Testis (tissue), 3 donors: ENCODE data around the gene OPCML. TPM values are rescaled to one million over a fixed set of nuclear protein-coding genes. Genes with fewer than 3 reads are reported as not detected.

Experiments used
- DNase-seq: peaks from one replicate; pipeline ENCODE4 v3.0.0-alpha.2; 2019
- H3K27ac ChIP-seq, 2 donors: fragments of 200-600 bp; sonication (generic); one replicate each; pipeline ENCODE4 v1.5.1; 2019
- H3K27me3 ChIP-seq: fragments of 200-600 bp; sonication (generic); one replicate; pipeline ENCODE4 v1.5.1; 2019
- H3K36me3 ChIP-seq: fragments of 200-600 bp; sonication (generic); one replicate; pipeline ENCODE4 v1.5.1; 2017; ENCODE audit warnings: low read depth; ENCODE audit errors: missing control alignments
- H3K4me1 ChIP-seq: fragments of 200-600 bp; sonication (generic); one replicate; pipeline ENCODE4 v1.5.1; 2019
- H3K4me3 ChIP-seq, 2 donors: fragments of 200-600 bp; sonication (generic); one replicate each; pipeline ENCODE4 v1.5.1; 2017 to 2019
- H3K9me3 ChIP-seq: fragments of 200-600 bp; sonication (generic); one replicate; pipeline ENCODE4 v1.5.1; 2017
- POLR2A ChIP-seq: fragments of 450-650 bp; IDR thresholded peaks from one replicate; pipeline ENCODE4 v1.6.1; 2017; ENCODE audit warnings: antibody characterized with exemption, mild to moderate bottlenecking, moderate library complexity
- WGBS, 2 donors: methylation state at CpG; one replicate each; pipeline ENCODE4 v1.1.5; 2018; 5-methylcytosine and 5-hydroxymethylcytosine counted together
- intact Hi-C: fragments of 100-400 bp; cut with DNase I; formaldehyde crosslinking; loops from one replicate; pipeline ENCODE4 v1.15.1; 2023; ENCODE audit warnings: low total_unique reads
- polyA plus RNA-seq: library from polyadenylated mRNA; stranded (reverse); fragments of 350-450 nt; fragmentation: Illumina TruSeq; extraction: RNeasy Lipid Tissue Mini Kit (QIAGEN cat#74804); gene quantifications from one replicate; pipeline ENCODE4 v1.2.3, GENCODE V29; 2014; ENCODE audit warnings: low read depth, low replicate concordance; ENCODE audit not compliant: insufficient read depth
- total RNA-seq, 2 donors: library from RNA; depleted of rRNA; stranded (reverse); fragments of >200 nt; gene quantifications; one replicate each; pipeline ENCODE4 v1.2.3, GENCODE V29; 2016
- TF ChIP-seq, protein P1 (sequence below), 3 experiments: fragments of 450-650 bp in 2 of 3; fragments of 200-600 bp in 1 of 3; sonication (generic) in 1 of 3; IDR thresholded peaks; one replicate each; pipeline ENCODE4 v1.5.1; 2016 to 2019; ENCODE audit warnings: antibody characterized with exemption in 3 of 3, mild to moderate bottlenecking in 2 of 3, moderate library complexity in 1 of 3

The OPCML gene
- total and polyA plus RNA-seq, 3 donors from 2014 or later, result 0.16 to 2.7 (median 0.62) TPM

DNA sequence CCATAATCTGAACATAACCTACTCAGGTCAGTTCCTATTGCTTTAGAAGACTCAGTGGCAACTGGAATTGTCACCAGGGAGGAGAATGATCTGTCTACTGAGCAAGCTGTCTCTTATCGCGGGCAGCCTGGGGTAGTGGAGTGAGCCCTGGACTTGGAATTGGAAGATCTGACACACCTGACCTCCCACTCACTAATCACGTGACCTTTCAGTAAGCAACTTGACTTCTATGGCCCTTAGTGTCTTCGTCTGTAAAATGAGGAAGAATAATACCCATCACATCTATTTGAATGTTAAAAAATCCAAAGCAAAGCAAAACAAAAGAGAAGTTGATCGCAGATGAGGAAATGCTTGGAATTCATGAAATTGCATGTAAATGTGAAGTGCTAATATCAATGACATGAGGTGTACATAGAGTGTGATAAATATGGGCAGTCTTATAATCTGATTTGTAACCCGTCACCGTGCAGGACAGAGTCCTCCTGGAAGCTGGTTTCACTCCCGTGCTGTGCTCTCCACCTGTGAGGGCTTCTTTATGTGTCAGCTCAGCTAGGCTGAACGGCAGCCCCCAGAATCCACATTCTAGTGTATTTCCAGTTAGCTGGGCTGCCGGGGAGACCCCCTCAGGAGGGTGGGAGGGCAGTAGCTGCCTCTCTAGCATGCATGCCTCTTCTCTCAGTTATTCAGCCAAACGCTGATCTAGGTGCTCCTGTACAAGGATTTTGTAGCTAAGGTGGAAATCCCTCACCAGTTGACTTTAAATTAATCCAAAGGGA is 482.9 kb downstream of the OPCML start:
- Histone ChIP-seq H3K4me3 (no peak overlapping the region), H3K9me3 (no peaks in the 10 kb centered on the region), H3K27me3 (no peaks in the 10 kb centered on the region), H3K27ac (no peak overlapping the region), H3K4me1 (no peaks in the 10 kb centered on the region), H3K36me3 (no peaks in the 10 kb centered on the region)
- 64 to 69% methylated on average over 11 of the region's 11 CpGs for WGBS, 2 donors
- DNase-seq, result no peak
- intact Hi-C loops, result no loop called here
- TF ChIP-seq POLR2A, result no peak

DNA sequence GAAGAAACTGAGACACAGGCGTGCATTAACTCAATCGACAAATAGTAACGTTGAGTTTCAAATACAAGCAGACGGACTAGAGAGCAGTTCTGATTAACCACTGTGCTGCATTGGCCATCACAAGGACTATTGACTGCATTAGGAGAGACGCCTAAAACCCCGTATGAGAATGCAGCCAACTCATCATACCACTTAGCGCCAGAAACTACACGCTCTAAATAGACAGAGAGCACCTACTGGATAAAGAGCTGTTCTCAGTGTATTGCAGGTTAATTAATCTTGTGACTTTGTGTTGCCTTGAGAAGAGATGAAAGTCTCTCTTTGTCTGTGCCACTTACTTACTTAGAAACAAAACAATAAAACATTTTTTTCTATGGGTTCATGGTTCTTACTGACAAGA is 484.0 kb downstream of the OPCML start:
- H3K9me3 ChIP-seq, result no peaks in the 10 kb centered on the region
- H3K4me1 ChIP-seq, result no peaks in the 10 kb centered on the region
- TF ChIP-seq, protein P1, sequence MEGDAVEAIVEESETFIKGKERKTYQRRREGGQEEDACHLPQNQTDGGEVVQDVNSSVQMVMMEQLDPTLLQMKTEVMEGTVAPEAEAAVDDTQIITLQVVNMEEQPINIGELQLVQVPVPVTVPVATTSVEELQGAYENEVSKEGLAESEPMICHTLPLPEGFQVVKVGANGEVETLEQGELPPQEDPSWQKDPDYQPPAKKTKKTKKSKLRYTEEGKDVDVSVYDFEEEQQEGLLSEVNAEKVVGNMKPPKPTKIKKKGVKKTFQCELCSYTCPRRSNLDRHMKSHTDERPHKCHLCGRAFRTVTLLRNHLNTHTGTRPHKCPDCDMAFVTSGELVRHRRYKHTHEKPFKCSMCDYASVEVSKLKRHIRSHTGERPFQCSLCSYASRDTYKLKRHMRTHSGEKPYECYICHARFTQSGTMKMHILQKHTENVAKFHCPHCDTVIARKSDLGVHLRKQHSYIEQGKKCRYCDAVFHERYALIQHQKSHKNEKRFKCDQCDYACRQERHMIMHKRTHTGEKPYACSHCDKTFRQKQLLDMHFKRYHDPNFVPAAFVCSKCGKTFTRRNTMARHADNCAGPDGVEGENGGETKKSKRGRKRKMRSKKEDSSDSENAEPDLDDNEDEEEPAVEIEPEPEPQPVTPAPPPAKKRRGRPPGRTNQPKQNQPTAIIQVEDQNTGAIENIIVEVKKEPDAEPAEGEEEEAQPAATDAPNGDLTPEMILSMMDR (IDR thresholded peaks at IDR 0.05), result no peak
- no peak for TF ChIP-seq POLR2A
- H3K27me3 ChIP-seq, result no peaks in the 10 kb centered on the region
- H3K36me3 ChIP-seq, result no peaks in the 10 kb centered on the region
- WGBS, 2 donors, result 72 to 77% methylated on average over 8 of the region's 8 CpGs
- no peak overlapping the region for H3K4me3 ChIP-seq
- H3K27ac ChIP-seq, result no peak overlapping the region
- intact Hi-C loops, result no loop called here
- no peak for DNase-seq

- intact Hi-C loops, result no loop called here
- H3K27me3 ChIP-seq, result no peaks in the 10 kb centered on the region
- TF ChIP-seq POLR2A, result no peak
- TF ChIP-seq, protein P1 (IDR thresholded peaks at IDR 0.05), result no peak
- WGBS, 2 donors, result 43 to 56% methylated on average over 5 of the region's 5 CpGs
- no peaks in the 10 kb centered on the region for H3K9me3 ChIP-seq
- H3K4me1 ChIP-seq, result no peaks in the 10 kb centered on the region
- no peak for DNase-seq
- H3K4me3 ChIP-seq, result no peak overlapping the region
- H3K36me3 ChIP-seq, result no peaks in the 10 kb centered on the region
- H3K27ac ChIP-seq, result no peak overlapping the region
These were observed 484.6 kb downstream of the OPCML start for GRCh38 chr11:133047771-133048115.

- intact Hi-C loops, result no loop called here
- Histone ChIP-seq H3K4me1 (no peaks in the 10 kb centered on the region), H3K36me3 (no peaks in the 10 kb centered on the region), H3K9me3 (no peaks in the 10 kb centered on the region), H3K4me3 (no peak overlapping the region), H3K27me3 (no peaks in the 10 kb centered on the region), H3K27ac (no peak overlapping the region)
- 38 to 49% methylated on average over 15 of the region's 15 CpGs for WGBS, 2 donors
- no peak for DNase-seq
- TF ChIP-seq, protein P1 (IDR thresholded peaks at IDR 0.05), result no peak
- no peak for TF ChIP-seq POLR2A
These were observed 485.1 kb downstream of the OPCML start for GRCh38 chr11:133047036-133047770.

- Histone ChIP-seq H3K9me3 (no peaks in the 10 kb centered on the region), H3K4me1 (no peaks in the 10 kb centered on the region), H3K36me3 (no peaks in the 10 kb centered on the region), H3K27me3 (no peaks in the 10 kb centered on the region), H3K4me3 (no peak overlapping the region), H3K27ac (no peak overlapping the region)
- no peak for DNase-seq
- 61 to 69% methylated on average over 7 of the region's 7 CpGs for WGBS, 2 donors
- intact Hi-C loops, result no loop called here
- TF ChIP-seq, protein P1 (IDR thresholded peaks at IDR 0.05), result no peak
- no peak for TF ChIP-seq POLR2A
These were observed 486.0 kb downstream of the OPCML start for GRCh38 chr11:133046252-133046651.
